Spleen (tissue), 11 donors: ENCODE measurements around the gene MBNL2. TPM values are rescaled to one million over a fixed set of nuclear protein-coding genes. Genes with fewer than 3 reads are reported as not detected.

Experiments used
- DNase-seq: peaks from one replicate; pipeline ENCODE4 v3.0.0-alpha.2; 2020
- H3K27ac ChIP-seq, 8 donors: fragments of 200-600 bp; sonication (generic) in 7 of 8; 1 replicate in 4 of 8; 2 replicates in 4 of 8; pipeline versions ENCODE4 v1.5.0 to v1.8.0; 2016 to 2021; ENCODE audit warnings: inconsistent platforms in 4 of 8, mild to moderate bottlenecking in 4 of 8, moderate library complexity in 1 of 8
- H3K27me3 ChIP-seq, 7 donors: fragments of 200-600 bp; sonication (generic) in 6 of 7; replicated peaks in 1 of 7; 1 replicate in 4 of 7; 2 replicates in 3 of 7; pipeline versions ENCODE4 v1.5.0 to v1.8.0; 2016 to 2021; ENCODE audit warnings: inconsistent platforms in 3 of 7, mild to moderate bottlenecking in 1 of 7
- H3K36me3 ChIP-seq, 6 donors: fragments of 200-600 bp; sonication (generic) in 5 of 6; 1 replicate in 4 of 6; 2 replicates in 2 of 6; pipeline versions ENCODE4 v1.5.0 to v1.8.0; 2016 to 2021; ENCODE audit warnings: inconsistent platforms in 2 of 6
- H3K4me1 ChIP-seq, 6 donors: fragments of 200-600 bp; sonication (generic) in 5 of 6; 1 replicate in 3 of 6; 2 replicates in 3 of 6; pipeline versions ENCODE4 v1.5.0 to v1.8.0; 2016 to 2021; ENCODE audit warnings: inconsistent platforms in 3 of 6
- H3K4me3 ChIP-seq, 8 donors: fragments of 200-600 bp; sonication (generic) in 7 of 8; 1 replicate in 4 of 8; 2 replicates in 4 of 8; pipeline versions ENCODE4 v1.5.0 to v1.8.0; 2016 to 2021; ENCODE audit warnings: inconsistent platforms in 4 of 8, mild to moderate bottlenecking in 4 of 8, moderate library complexity in 2 of 8
- H3K9me3 ChIP-seq, 8 donors: fragments of 200-600 bp; sonication (generic) in 7 of 8; 1 replicate in 4 of 8; 2 replicates in 4 of 8; pipeline versions ENCODE4 v1.5.0 to v1.8.0; 2016 to 2021; ENCODE audit warnings: inconsistent platforms in 4 of 8
- CTCF ChIP-seq, 11 experiments: fragments of 200-600 bp in 7 of 11; fragments of 450-650 bp in 4 of 11; sonication (generic) in 4 of 11; IDR thresholded peaks in 8 of 11; conservative IDR thresholded peaks in 3 of 11; 1 replicate in 7 of 11; 2 replicates in 4 of 11; pipeline versions ENCODE4 v1.4.0 to v1.8.0; 2016 to 2021; ENCODE audit warnings: antibody characterized with exemption in 11 of 11, inconsistent platforms in 4 of 11, mild to moderate bottlenecking in 1 of 11
- POLR2A ChIP-seq, 3 donors: fragments of 450-650 bp; IDR thresholded peaks; one replicate each; pipeline ENCODE4 v1.5.1; 2017; ENCODE audit warnings: antibody characterized with exemption in 3 of 3, mild to moderate bottlenecking in 1 of 3
- POLR2AphosphoS5 ChIP-seq, 3 donors: sonication (generic); formaldehyde crosslinking; IDR thresholded peaks; one replicate each; pipeline ENCODE4 v1.5.1; 2017; ENCODE audit warnings: antibody characterized with exemption in 3 of 3
- WGBS, 5 donors: extraction: QIAGEN DNeasy Blood & Tissue Kit in 3 of 5; methylation state at CpG; one replicate each; pipeline versions ENCODE4 v1.1.5 to v1.1.7; 2013 to 2018; 5-methylcytosine and 5-hydroxymethylcytosine counted together
- intact Hi-C: fragments of 100-400 bp; cut with DNase I; formaldehyde crosslinking; loops from one replicate; pipeline ENCODE4 v1.15.0; 2023; ENCODE audit warnings: low total_unique reads
- polyA plus RNA-seq, 3 donors: library from polyadenylated mRNA; stranded (reverse); fragments of 200-250 nt; gene quantifications; one replicate each; pipeline ENCODE4 v1.2.1, GENCODE V29; 2013
- total RNA-seq, 7 donors: library from RNA; depleted of rRNA in 3 of 7; stranded (reverse); fragments of >200 nt in 3 of 7; fragmentation: NEBNext Ultra II Directional in 4 of 7; extraction: Animal tissue kit (Norgen Biotek cat#: 25700) in 4 of 7; gene quantifications; one replicate each; pipeline versions ENCODE4 v1.1.0 to v1.2.1, GENCODE V29; 2016 to 2021
- donor health status: healthy with polysubstance abuse.
- donor health status: DM: no; HTN: no; CAD: no; lungs with moderate emphysema.
- donor health status: DM: no; HTN: no; CAD: no.
- donor health status: Bipolar disorder and iron deficiency.
- donor health status: healthy.
- donor health status: DM: no; HTN: no; CAD: no.
- donor health status: DM: yes; HTN: yes; CAD: no.

The MBNL2 gene
- total and polyA plus RNA-seq, 10 donors, result 7.0 to 56.3 (median 31.1) TPM

GRCh38 chr13:97193577-97193976, 28.6 kb upstream of the MBNL2 start:
- no peak overlapping the region for H3K4me3 ChIP-seq
- WGBS, 5 donors, result 78 to 89% (median 85%) methylated on average over 5 of the region's 5 CpGs
- intact Hi-C loops, result no loop called here

DNA sequence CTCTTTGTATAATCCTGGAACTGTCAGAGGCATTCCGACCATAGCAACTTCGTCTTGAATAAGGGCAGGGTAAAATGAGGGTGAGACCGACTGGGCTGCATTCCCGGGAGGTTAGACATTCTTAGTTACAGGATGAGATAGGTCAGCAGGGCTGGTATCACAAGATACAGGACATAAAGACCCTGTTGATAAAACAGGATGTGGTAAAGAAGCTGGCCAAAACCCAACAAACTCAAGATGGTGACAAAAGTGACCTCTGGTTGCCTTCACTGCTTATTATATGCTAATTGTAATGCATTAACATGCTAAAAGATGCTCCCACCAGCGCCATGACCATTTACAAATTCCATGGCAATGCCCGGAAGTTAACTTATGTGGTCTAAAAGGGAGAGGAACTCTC, 27.7 kb upstream of the MBNL2 start:
- Histone ChIP-seq H3K4me1 (no peaks in the 10 kb centered on the region), H3K27me3 (peaks cover 0 to 21% (median 0%) of the 10 kb centered on the region in 7 donors), H3K9me3 (no peaks in the 10 kb centered on the region), H3K36me3 (no peaks in the 10 kb centered on the region), H3K4me3 (no peak overlapping the region), H3K27ac (no peak overlapping the region)
- WGBS, 5 donors, result 42 to 53% (median 44%) methylated on average over 6 of the region's 6 CpGs
- intact Hi-C loops, result no loop called here
- no peak for DNase-seq
- TF ChIP-seq POLR2A (IDR thresholded peaks at IDR 0.05) (no peak), POLR2AphosphoS5 (IDR thresholded peaks at IDR 0.05) (no peak), CTCF (IDR thresholded peaks at IDR 0.05 in 8 of 11, conservative IDR thresholded peaks at IDR 0.05 in 3 of 11) (no peak)

More at GRCh38 chr13:97193577-97193976, 28.6 kb upstream of the MBNL2 start:
- Histone ChIP-seq H3K4me1 (no peaks in the 10 kb centered on the region), H3K9me3 (no peaks in the 10 kb centered on the region), H3K27ac (no peak overlapping the region), H3K27me3 (peaks cover 0 to 20% (median 0%) of the 10 kb centered on the region in 7 donors), H3K36me3 (no peaks in the 10 kb centered on the region)
- DNase-seq, result no peak
- TF ChIP-seq POLR2AphosphoS5 (IDR thresholded peaks at IDR 0.05), result no peak
- TF ChIP-seq CTCF (IDR thresholded peaks at IDR 0.05 in 8 of 11, conservative IDR thresholded peaks at IDR 0.05 in 3 of 11), result no peak
- no peak for TF ChIP-seq POLR2A (IDR thresholded peaks at IDR 0.05)

- intact Hi-C loops, result no loop called here
- H3K4me3 ChIP-seq, result no peak overlapping the region
- WGBS, 5 donors, result 83 to 90% (median 84%) methylated on average over 4 of the region's 4 CpGs
- H3K36me3 ChIP-seq, result no peaks in the 10 kb centered on the region
- TF ChIP-seq POLR2A (IDR thresholded peaks at IDR 0.05) (no peak), CTCF (IDR thresholded peaks at IDR 0.05 in 8 of 11, conservative IDR thresholded peaks at IDR 0.05 in 3 of 11) (no peak), POLR2AphosphoS5 (IDR thresholded peaks at IDR 0.05) (no peak)
- H3K4me1 ChIP-seq, result no peaks in the 10 kb centered on the region
- no peaks in the 10 kb centered on the region for H3K9me3 ChIP-seq
- H3K27me3 ChIP-seq, result peaks cover 0 to 26% (median 0%) of the 10 kb centered on the region in 7 donors
- no peak overlapping the region for H3K27ac ChIP-seq
- no peak for DNase-seq
These were observed 25.8 kb upstream of the MBNL2 start for GRCh38 chr13:97196340-97196739.

- Histone ChIP-seq H3K27ac (no peak overlapping the region), H3K4me3 (no peak overlapping the region), H3K27me3 (peaks cover 0 to 26% (median 0%) of the 10 kb centered on the region in 7 donors), H3K4me1 (no peaks in the 10 kb centered on the region), H3K9me3 (no peaks in the 10 kb centered on the region), H3K36me3 (no peaks in the 10 kb centered on the region)
- no peak for DNase-seq
- TF ChIP-seq POLR2A (IDR thresholded peaks at IDR 0.05), result no peak
- TF ChIP-seq POLR2AphosphoS5 (IDR thresholded peaks at IDR 0.05), result no peak
- no peak for TF ChIP-seq CTCF (IDR thresholded peaks at IDR 0.05 in 8 of 11, conservative IDR thresholded peaks at IDR 0.05 in 3 of 11)
- 83 to 92% (median 88%) methylated on average over 2 of the region's 2 CpGs for WGBS, 5 donors
- intact Hi-C loops, result no loop called here
These were observed 23.4 kb upstream of the MBNL2 start for GRCh38 chr13:97198753-97199152.
